ENCODE measurements around the gene MIDN.

MIDN gene

DNA sequence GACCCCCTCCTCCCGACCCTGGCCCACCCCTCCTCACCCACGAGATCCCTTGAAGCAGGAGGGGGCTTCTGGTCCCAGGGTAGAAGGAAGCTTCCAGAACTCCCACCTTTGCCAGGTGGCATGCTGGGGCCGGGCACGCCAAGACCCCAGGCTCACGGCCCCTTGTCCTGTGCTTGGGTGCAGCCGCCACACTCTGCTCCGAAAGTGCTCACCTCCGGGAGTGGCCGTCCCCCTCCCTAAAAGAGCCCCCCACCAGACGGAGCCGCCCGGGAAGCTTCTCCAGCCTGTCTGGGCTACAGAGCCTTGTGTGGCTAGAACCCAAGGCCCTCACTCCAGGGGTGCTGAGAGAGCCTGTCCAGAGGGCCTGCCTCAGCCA, 35.5 kb downstream of the MIDN start:
- no peak for DNase-seq

DNA sequence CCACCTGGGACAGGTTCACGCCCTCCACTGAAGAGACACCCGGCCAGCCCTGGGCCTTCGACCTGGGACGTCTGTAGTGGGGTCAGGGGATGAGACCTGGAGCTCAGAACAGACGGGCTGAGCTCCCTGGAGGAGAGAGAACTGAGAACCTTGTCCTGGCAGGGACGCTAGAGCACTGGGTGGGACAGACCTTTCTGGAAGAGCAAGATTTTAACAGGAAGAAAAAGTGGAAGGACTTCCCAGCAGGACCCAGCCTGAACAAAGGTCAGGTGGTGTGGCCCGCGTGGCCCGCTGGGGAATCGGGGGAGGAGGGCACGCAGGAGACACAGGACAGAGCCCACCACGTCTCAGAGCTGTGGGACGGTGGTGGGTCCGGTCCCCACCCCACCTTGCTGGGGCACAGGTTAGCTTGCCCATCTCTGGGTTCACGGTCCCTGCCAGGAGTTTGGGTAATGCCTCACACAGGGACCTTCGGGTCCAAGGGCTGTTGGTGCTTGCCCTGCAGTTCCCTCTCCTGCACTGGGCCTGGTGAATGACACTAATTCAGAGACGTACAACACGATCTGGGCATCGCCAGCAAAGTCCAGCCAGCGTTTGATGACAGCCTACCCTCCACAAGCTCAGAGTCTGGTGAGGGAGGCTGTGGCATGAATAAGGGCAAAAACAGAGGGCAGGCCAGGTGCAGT, 36.1 kb downstream of the MIDN start:
- no peak for DNase-seq

DNA sequence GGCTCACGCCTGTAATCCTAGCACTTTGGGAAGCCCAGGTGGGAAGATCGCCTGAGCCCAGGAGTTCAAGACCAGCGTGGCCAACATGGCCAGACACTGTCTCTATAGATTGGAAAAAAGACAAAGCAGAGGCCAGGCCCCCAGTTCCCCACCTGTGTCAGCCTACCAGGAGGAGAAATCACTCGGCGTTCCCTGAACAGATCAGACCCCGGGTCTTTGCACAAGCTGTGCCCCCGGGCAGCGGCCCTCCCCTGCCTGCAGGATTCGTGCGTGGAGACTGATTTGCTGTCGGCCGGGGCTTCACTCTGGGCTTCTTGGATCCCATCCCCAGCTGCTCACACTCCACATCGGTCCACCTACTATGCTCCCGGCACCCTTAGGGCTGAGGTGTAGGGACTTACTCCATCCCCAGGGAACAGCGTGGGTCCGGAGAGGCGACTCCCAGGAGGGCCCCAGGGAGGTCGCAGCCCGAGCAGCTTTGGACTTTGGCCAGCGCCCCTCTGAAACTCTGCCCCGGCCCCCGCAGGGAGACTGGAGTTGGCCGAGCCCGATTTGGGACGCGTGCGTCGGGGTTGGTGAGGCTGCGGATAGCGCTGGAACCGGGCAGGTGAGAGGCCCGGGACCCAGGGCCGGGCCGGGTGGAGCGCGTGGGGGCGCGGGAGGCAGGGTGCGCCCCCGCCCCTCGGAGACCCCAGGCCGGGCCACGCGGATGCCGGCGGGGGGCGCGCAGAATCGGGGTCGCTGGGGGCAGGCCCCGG, 36.8 kb downstream of the MIDN start:
- no peak for DNase-seq

DNA sequence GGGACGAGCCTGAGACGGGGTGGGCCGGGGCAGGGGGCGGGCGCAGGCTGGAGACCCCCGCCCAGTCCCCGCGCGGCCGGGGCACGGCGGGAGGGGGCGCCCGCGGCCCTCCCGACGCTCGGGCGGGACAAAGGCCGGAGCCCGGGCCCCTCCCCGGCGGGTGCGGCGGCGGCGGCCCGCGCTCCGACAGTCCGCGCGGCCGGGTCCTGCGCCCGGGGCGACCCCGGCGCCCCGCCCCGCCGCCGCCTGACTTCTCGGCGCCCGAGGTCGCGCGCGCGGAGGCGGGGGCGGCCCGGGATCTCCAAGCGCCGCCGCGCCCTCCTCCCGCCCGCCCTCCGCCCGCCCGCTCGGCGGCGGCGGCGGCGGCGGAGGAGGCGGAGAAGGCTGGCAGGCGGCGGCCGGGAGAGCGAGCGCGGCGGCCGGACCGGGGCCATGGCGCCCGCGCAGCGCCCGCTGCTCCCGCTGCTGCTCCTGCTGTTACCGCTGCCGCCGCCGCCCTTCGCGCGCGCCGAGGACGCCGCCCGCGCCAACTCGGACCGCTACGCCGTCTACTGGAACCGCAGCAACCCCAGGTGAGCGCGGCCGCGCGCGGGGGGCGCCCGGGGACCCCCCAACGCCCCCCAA, 37.5 kb downstream of the MIDN start, which contains the start of gene EFNA2:
TSS of gene EFNA2 (plus strand) at position 137 of the 624 bp plus-strand sequence. CDS start at position 433, 296 bp downstream.
- DNase-seq = no peak

DNA sequence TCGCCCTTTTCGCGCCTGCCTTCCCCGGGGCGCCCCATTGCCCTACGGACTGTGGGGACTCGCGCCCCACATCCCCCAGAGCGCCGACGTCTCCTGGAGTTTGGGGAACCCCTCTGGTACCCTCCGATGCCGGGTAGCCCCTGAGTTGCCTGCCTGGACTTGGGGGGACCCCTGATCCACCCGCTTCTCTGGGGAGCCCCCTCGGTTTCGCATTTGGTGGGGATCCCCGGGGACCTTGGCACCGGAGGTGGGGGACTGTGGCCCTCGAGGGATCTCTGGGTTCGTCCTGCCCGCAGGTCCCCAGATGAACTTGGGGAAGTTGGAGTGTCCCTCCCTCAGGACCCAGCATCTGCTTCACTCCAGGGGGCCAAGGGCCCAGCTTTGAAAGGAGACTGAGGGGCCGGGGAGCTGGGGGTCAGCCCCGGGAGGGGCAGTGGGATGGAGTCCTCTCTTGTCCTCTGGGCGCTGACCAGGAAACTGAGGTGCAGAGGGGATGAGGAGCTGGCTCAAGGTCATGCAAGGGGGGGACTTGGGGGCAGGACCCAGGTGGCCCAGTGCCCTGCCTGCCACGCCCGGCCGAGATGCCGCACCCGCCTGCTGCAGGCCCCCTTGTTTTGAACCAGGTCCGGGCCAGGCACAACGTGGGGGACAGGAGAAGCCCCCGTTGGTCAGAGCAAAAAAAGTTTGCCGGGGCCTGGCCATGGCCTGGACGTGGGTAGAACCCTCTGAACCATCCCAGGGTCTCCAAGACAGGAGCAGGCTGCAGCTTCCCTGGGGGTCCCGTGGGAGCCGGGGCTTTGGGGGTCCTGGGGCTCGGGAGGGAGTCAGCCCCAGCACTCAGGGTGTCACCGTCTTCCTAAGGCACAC, 38.3 kb downstream of the MIDN start:
- DNase-seq = no peak

DNA sequence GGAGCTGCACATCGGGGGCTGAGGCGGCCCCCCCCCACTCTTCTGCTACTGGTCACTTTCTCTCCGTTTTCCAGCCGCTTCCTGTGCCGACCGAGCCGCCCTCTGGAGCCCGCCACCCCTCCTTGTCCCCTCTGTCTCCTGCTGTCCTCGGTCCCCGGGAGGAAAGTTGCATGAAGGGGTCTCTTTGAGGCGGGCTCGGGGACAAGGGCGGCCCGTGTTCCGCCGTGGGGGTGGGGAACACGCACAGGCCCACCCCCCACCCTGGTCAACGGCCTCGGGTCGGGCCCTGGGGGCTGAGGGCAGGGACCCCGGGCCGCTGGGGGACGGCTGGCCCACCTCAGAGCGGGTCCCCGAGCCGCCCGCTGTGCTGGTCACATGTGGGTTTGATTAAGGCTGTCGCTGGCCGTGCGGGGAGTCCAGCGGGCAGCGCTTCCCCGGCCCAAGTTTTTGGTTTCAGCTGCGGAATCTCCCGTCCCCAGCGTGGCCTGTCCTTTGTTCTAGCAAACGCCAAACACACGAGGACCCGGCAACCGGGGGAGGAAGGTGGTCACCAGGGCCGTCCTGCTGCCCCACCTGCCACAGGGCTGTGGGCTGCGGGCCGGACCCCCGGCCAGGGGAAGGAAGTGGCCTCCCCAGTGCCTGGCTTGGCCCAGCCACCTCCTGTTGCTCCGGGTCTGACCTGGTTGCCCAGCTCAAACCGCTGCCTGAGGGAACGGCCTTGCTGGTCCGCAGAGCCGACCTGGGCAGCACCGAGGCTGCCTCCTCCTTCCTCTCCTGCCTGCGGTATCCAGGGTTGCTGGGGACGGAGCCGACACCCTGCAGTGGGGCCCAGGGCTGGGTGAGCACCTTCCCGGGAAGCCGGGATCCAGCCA, 39.2 kb downstream of the MIDN start:
- no peak for DNase-seq

DNA sequence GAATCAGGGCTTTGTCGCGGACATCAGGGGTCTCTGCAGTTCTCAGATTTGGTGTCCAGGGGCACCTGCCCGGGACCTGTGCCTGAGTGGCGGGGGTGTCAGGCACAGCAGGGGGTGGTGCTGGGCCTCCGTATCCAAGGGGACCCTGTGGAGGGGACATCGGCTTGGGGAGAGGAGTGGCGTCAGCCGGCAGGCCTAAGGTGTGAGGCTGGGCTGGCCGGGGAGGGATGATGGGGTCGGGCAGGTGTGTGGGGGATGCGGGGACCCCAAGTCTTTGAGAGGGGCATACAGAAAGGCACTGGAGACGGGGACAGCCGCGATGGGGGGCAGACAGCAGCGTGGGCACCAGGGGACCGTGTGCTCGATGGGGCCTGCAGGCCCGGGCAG, 39.8 kb downstream of the MIDN start:
- DNase-seq = no peak

DNA sequence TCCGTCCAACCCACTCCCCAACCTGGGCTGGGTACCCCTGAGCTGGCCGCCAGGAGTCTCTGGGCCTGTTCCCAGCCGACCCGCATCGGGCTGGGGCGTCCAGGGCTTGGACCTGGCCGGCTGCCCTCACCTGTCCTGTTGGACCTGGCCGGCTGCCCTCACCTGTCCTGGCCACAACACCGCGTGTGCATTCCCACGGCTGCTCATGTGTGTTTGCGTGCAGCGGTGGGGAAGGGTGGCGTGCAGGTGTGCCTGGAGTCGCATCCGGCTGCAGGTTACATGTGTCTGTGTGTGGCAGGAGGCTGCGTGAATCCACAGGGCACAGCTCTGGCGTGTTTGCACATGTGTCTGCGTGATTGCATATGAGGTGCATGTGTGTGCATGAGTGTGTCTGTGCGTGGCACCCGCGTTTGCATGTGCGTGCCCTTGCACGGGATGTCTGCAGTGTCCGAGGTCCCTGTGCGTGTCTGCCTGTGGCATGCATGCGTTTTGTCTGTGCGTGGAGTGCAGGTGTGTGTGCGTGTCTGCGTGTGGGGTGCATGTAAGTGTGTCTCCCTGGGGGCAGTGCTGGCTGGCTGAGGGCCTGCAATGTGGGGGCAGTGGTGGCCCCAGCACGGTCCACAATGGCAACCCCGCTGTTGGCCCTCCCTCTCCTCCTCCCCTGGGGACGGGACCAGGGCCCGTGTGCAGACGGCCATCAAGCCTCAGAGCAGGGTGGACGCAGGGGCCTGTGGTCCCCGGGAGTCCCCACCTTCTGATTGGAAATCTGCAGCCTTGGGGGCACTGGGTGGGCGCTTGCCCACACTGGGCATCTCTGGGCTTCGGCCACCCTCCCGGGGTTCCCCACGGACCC, 40.7 kb downstream of the MIDN start:
- DNase-seq = no peak

DNA sequence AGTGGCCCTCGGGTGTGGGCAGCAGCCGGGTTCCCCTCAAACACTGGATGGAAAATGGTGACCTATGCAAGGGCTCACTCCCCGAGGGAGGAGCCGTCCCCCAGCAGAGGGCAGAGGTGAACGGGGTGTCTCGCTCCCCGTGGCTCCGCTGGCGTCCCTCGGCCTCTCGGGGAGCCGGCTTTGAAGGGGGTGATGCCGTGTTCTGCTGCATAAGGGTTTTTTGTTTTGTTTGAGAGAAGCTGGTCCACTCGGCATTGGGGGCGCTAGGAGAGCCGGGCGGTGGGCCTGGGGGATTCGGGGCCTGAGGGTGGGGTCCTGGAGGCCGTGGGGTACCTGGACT, 41.3 kb downstream of the MIDN start:
- no peak for DNase-seq

DNA sequence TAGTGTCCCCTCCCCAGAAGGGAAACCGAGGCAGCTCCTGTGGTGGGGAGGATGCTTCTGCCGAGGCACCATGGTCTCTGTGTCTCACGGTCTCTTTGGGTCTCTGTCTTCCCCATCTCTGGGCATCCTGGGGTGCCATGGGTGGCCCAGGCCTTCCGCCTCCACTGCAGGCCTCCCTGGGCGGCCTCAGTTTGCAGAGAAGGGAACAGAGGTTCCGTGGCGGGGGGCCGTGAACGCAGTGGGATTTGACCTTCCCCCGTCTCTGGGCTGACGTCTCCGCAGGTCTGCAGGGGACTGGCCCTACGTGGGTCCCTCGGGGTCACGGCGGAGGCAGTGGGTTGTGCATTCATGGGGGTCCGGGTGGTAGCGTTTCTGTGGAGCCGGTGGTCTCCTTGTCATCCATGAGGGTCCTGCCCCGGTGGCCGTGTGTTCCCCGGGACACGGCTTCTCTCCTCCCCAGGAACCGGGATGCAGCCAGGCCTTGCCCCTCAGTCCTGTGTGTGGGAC, 41.9 kb downstream of the MIDN start:
- no peak for DNase-seq

DNA sequence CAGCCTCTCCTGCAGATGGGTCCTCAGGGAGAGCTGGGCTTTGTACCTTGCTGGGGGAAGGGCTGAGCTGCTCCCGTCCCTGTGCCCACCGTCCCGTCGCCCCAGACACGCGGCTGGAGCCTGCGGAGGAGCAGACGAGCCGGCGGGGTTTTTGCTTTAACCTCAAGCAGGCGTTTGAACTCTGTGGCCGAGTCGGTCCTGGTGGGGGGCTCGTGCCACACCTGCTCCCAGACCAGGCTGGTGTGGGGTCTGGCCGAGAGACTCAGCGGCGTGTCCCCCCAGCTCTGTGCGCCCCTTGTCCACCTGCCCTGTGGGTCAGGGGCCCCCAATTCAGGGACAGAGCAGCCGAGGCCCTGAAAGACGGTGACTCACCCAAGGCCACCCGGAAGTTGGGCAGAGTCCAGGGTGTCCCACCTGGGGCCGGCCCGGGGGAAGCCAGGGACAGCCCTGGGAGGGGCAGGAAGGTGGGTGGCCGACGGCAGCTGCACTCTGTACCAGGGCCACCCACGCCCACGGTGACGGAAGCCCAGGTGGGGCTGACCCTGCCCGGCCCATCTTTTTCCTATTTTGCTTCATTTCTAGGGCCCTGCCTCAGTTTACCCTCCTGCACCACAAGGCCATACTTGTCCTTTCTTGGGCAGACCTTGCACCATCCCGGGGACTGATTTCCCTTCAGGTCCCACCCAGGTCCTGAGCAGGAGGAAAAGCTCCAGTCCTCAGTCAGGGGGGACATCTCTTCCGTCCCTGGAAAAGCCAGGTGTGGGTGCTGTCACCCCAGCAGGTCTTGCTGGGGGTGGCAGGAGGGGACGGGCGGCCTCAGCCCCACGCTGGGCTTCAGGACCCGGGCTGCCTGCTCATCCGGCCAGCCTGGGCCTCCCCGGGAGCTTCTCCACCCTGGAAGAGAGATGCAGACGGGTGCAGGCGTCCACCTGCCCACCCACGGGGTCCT, 42.6 kb downstream of the MIDN start:
- DNase-seq = no peak

DNA sequence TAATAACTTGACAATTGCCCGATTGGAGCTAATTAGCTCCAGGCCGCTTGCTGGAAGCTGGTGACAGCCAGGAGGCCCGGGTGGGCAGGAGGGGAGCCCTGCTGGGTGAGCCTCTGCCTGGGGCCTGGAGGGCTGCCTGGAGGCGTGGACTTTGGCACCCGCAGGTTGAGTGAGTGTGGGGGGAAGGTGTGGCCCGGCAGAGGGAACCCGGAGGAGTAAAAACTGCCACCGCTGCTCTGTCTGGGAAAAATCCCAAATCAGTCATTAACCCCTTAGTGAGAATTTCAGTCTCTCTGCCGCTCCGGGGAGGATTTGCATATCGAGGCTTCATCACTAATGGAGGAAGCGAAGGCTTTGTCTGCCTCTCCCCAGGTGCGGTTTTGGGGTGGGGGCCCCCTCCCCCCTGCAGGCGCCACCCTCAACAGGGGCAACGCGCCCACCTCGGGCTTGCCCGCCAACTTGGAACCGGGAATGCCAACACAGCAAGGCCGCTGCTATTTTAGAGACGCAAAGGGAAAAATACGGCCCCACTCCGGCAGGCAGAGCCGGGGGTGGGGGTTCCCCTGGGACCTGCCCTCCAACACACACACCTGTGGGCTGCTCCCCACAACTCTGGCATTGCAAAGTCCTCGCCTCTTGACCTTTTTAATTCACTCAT, 43.5 kb downstream of the MIDN start:
- no peak for DNase-seq

DNA sequence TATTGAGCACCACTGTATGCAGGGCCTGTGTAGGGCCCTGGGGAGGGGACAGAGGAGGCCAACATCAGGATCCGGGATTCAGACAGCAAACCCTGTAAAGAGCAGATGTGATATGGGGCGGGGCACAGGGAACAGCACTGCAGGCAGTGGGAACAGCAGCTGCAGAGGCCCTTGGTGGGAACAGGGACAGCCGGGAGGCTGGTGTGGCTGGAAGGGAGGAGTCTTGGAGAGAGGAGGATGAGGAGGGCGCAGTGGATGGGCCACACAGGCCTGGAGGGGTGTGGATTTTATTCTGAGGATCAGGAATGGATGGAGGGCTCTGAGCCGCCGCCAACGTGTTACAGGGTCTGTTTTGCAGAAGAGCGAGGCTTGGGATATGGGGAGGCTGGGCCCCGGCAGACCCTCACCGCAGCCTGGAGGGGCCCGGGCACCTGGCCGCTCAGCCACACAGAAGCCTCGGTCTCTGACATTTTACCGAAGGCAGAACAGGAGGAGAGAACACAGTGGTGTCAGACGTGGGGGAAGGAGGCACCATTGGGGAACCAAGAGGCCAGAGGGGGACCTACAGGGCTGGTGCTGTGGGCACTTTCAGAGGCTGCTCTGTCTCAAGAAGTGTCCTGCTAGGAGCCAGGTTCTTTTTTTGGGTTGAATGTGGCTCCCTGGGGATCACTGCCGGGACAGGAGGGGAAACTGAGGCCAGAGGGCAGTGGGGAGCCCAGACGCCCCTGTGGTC, 44.2 kb downstream of the MIDN start:
- DNase-seq = no peak

DNA sequence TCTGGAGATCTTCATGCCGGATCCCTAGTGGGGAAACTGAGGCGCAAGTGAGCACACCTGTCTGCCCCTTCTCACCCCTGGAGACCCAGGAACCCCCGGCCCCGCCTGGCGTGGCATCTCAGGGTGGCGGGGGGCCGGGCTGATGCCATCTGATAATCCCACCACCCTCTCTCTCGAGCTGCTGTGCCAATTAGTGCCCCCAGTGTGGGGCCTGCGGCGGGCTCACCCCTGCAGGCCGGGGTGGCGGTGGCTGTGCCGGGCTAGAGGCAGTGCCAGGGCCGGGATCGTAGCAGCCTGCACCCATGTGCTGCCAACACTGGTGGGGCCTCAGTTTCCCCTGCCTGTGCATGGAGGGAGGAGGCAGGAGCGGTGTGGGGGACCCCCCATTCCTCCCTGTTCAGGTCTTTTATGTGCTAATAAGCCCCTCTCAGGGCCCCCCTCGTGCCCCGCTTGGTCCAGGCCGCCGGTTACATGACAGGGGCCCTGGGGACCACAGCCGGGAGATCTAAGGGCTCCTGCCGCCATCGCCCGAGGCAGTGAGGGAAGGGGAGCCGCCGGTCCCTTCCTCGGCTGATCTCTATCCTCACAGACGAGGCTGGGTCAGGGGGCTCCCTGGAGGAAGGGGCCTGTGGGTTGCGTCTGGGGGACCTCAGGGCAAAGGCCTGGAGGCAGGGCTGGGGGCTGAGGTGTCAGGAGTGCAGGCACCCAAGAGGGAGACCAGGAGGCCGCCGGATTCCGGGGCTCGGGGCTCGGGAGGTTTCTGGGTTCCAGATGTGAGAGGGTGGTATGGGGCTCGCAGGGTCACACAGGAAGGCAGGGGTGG, 45.6 kb downstream of the MIDN start:
- DNase-seq = no peak

DNA sequence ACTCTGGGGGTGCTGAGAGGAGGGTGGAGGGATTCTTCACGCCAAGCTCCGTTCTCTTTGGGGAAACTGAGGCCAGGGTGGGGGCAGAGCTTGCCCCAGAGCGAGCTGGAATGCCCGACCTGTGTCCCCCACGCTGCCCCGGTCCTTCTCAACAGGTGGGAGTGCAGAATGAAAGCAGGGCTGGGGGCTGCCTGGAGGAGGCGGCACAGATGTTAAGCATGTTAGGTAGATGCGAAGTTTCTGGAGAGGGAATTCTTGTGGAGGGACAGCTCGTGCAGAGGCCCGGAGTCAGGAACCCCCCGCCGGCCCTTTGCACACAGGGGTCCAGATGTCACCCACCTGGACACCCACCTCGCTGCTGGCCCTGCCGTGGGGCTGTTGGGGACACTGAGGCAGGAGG, 46.3 kb downstream of the MIDN start:
- no peak for DNase-seq

DNA sequence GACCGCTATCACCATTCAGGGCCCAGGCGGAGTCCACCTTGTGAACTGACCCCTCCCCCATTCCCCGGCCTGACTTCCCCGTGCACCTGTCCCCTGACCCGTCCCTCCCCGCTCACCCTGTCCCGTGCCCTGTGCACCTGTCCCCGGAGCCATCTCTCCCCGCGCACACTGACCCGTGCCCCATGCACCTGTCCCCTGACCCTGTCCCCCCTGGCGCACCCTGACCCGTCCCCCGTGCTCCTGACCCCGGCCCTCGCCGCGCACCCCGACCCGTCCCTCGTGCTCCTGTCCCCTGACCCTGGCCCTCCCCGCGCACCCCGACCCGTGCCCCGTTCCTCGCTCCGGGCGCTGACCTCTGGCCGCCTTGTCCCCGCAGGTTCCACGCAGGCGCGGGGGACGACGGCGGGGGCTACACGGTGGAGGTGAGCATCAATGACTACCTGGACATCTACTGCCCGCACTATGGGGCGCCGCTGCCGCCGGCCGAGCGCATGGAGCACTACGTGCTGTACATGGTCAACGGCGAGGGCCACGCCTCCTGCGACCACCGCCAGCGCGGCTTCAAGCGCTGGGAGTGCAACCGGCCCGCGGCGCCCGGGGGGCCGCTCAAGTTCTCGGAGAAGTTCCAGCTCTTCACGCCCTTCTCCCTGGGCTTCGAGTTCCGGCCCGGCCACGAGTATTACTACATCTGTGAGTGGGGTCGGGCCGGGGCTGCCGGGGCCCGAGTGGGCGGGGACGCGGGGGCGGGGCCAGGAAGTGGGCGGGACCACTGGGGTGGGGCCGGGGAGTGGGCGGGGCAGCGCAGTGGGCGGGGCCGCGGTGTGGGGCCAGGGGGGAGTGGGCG, 47.0 kb downstream of the MIDN start:
- no peak for DNase-seq

DNA sequence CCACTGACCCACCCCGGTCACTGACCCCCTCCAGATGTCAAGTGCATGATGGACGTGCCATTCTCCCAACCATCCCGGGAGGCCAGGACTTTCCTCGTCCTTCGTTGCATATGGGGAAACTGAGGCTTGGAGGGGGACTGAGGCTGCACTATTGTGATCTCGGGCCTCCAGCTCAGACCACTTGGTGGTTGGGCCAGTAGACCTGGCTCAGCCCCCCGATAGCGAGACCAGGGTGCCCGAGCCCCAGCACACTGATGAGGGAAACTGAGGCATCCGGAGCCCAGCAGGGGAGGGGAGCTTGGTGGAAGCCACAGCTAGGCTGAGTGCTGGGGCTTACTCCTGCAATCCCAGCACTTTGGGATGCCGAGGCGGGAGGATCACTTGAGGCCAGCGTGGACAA, 47.7 kb downstream of the MIDN start:
- no peak for DNase-seq

Data from NCI-H1436 treated with DMSO at 0.1 percent for 48 hours (cell line).